ENCODE measurements around the gene DGCR2.

Gene DGCR2

DNA sequence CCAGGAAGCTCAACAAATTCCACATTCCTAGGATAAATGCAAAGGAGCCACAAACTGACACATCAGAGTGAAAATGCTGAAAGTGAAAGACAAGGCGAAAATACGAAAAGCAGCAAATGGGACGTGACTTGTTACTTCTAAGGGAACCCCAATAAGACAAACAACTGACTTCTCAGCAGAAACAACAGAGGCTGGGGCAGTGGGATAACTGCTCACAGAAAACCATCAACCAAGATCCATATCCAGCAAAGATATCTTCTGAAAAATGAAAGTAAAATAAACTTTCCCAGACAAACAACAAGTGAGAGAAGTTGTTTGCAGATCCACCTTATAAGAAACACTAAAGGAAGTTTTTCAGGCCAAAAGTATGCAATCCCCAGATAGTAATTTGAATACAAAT is 72.1 kb downstream of the DGCR2 start:
- no peak for TF ChIP-seq JUND (IDR thresholded peaks at IDR 0.05; ENCODE audit: low read depth)
- DNase-seq (ENCODE audit: low read depth in 1 of 2, low spot score in 1 of 2) = no peak
- in situ Hi-C loops (cut with HindIII; ENCODE audit: low pct_unique_long_range_greater_than_20kb, low sequenced_read_pairs) = no loop called here

- TF ChIP-seq JUND (IDR thresholded peaks at IDR 0.05; ENCODE audit: low read depth) = no peak
- in situ Hi-C loops (cut with HindIII; ENCODE audit: low pct_unique_long_range_greater_than_20kb, low sequenced_read_pairs) = no loop called here
- no peak for DNase-seq (ENCODE audit: low read depth in 1 of 2, low spot score in 1 of 2)
Measured at GRCh38 chr22:19048531-19048930, 73.7 kb downstream of the DGCR2 start.

- DNase-seq (ENCODE audit: low read depth in 1 of 2, low spot score in 1 of 2) = no peak
- TF ChIP-seq JUND (IDR thresholded peaks at IDR 0.05; ENCODE audit: low read depth) = no peak
- in situ Hi-C loops (cut with HindIII; ENCODE audit: low pct_unique_long_range_greater_than_20kb, low sequenced_read_pairs) = no loop called here
Measured at GRCh38 chr22:19047993-19048392, 74.2 kb downstream of the DGCR2 start.

DNA sequence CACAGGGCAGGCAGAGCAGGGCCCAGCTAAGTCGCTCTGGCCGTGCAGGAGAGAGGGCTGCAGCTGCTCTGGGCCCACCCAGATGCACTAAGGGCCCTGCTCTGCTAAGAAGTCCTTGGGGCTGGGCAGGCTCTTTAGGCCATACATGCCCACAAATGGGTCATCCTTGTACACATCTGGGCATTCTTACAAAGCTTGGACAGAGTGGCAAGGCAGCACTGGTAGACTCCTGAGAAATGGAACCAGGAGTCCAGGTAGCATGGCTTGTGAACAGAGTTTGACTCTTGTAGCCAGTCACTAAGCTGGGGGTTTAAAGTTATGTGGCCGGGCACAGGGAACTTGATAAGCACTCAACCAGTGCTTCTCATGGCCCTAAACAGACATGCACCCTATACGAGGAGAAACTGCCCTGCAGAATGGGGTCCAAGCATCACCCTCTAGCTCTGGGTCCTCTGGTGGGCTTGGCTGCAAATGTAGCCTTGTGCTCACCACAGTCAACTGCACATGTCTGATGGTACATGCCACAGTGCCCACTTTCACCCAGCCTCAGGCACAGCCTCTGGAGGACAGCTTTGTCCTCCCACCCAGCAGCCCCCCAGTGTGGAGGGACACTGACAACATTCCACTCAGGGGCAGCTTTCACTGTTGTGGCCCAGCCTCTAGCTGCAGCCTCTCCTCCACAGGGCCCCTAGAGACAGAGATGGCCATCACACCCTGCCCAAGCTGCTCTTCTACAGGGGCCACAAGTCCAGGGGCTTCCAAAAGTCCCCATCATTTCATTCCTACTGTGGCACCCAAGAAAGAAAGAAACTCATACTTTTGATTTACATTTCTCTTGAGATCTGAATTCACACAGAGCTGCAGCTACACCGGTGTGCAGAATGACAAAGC is 75.2 kb downstream of the DGCR2 start:
- no peak for DNase-seq (ENCODE audit: low read depth in 1 of 2, low spot score in 1 of 2)
- in situ Hi-C loops (cut with HindIII; ENCODE audit: low pct_unique_long_range_greater_than_20kb, low sequenced_read_pairs) = no loop called here
- no peak for TF ChIP-seq JUND (IDR thresholded peaks at IDR 0.05; ENCODE audit: low read depth)

GRCh38 chr22:19046287-19046686 is 75.9 kb downstream of the DGCR2 start:
- TF ChIP-seq JUND (IDR thresholded peaks at IDR 0.05; ENCODE audit: low read depth) = no peak
- no peak for DNase-seq (ENCODE audit: low read depth in 1 of 2, low spot score in 1 of 2)
- in situ Hi-C loops (cut with HindIII; ENCODE audit: low pct_unique_long_range_greater_than_20kb, low sequenced_read_pairs) = no loop called here

DNA sequence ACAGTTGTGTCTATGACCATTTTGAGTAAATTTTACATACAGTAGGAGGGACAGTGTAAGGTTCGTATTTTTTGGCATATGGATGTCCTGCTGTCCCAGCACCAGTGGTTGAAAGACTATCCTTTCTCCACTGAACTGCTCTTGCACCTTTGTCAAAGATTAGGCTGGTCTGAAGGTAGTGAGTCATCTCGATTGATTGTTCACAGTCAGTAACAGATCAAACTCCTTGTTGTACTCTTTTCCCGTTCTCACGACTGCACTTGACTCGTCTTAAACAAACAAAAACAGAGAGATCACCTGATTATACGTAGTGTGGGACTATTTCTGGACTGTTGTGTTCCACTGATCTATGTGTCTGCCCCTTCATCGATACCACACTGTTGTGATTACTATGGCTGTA is 77.1 kb downstream of the DGCR2 start:
- in situ Hi-C loops (cut with HindIII; ENCODE audit: low pct_unique_long_range_greater_than_20kb, low sequenced_read_pairs) = no loop called here

GRCh38 chr22:19044381-19044780 is 77.8 kb downstream of the DGCR2 start:
- TF ChIP-seq JUND (IDR thresholded peaks at IDR 0.05; ENCODE audit: low read depth) = no peak
- in situ Hi-C loops (cut with HindIII; ENCODE audit: low pct_unique_long_range_greater_than_20kb, low sequenced_read_pairs) = no loop called here
- no peak for DNase-seq (ENCODE audit: low read depth in 1 of 2, low spot score in 1 of 2)

More for the DNA sequence above, 77.1 kb downstream of the DGCR2 start:
- DNase-seq (ENCODE audit: low read depth in 1 of 2, low spot score in 1 of 2) = no peak
- TF ChIP-seq JUND (IDR thresholded peaks at IDR 0.05; ENCODE audit: low read depth) = no peak

DNA sequence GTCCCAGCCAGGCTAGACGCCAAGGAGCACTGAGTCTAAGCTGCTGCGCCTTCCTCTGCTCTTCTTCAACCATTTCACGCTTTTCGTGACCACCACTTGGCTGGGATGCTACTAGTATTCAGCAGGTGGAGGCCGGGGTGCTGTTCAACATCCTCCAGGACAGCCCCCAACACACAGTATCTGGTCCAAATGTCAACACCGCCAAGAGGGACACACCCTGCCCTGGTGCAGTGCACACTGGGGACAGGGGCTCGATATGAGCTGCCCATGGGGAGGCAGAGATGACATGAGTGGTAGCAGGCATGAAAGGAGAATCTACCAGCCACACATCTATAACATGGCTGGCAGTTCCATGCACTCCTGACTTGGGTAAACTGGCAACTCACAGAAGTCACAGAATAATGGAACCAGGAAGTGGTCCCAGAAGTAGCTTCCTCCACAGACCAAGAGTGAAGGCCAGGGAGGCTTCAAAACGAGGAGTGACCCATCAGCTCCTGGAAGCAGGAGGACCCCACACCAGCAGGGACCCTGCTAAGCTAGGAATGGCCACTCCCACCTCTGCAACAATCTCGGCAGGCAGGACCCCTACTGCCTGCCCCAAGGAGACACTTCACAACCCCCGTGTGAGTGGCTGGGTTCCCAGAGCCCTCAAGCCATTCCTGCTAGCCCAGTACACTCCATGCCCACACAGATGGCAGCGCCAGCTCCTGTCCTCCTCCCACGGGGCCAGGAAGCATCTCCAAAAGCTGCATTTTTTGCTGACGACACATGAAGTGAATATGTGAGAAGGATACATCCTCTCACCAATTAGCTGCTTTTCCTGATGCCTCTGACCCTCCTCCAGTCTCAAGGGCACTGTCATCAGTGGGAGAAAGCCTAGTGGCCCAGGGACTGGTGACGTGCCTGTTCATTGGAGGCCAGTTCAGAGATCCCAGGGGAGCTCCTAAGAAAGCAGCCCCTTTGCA is 78.8 kb downstream of the DGCR2 start:
- in situ Hi-C loops (cut with HindIII; ENCODE audit: low pct_unique_long_range_greater_than_20kb, low sequenced_read_pairs) = no loop called here
- TF ChIP-seq JUND (IDR thresholded peaks at IDR 0.05; ENCODE audit: low read depth) = no peak
- DNase-seq (ENCODE audit: low read depth in 1 of 2, low spot score in 1 of 2) = no peak

DNA sequence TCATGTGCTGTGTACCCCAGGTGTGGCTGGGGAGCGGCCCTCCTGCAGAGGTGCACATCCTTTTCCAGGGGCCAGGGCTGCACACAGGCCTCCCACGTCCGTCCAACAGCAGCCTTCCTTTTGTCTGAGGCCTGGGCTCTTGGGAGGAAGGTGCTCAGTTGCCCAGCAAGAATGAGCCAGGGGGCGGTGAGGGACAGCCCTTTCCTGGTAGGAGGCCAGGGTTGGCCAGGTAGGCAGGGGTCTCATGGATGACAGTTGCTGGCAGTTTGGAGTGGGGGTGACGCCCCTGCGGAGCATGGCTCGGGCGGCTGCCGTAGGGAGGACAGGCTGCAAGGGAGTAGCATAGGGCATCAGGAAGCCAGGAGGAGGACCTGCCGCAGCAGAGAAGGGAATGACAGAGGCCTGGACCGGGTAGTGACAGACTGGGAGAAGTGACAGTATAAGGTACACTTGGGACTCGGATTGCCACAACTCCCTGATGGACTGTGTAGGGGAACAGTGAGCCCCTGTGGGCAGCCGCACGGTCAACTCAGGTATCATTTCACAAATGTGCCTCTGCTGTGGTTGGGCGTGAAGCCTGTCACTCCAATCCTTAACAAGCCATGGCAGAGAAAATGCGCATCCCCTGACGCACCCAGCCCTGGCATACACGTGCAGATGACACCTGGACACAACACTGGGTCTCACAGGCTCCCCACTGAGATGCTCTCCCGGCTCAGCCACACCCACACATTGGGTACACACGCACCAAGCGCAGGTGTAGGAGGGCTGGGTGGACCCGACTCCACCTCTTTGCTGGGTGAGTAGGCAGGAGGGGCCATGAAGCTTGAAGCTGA is 79.7 kb downstream of the DGCR2 start:
- in situ Hi-C loops (cut with HindIII; ENCODE audit: low pct_unique_long_range_greater_than_20kb, low sequenced_read_pairs) = no loop called here
- DNase-seq (ENCODE audit: low read depth in 1 of 2, low spot score in 1 of 2) = no peak
- TF ChIP-seq JUND (IDR thresholded peaks at IDR 0.05; ENCODE audit: low read depth) = no peak

DNA sequence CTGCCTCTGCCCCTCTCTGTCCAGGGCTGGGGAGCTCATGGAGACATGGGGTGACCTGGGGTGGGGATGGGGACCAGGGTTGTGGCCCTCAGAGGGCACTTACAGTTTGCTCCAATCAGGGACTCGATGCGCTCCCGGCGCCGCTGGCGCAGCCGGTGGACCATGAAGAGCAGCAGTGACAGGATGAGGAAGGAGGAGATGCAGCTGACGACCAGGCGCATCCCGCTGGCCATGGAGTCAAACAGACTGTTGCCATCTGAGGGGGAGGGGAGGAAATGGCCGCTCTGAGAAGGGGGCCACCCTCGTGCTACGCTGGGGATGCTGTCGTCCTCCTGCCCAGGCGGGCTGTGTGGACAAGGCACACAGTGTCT is 80.5 kb downstream of the DGCR2 start:
- TF ChIP-seq JUND (IDR thresholded peaks at IDR 0.05; ENCODE audit: low read depth) = no peak
- in situ Hi-C loops (cut with HindIII; ENCODE audit: low pct_unique_long_range_greater_than_20kb, low sequenced_read_pairs) = no loop called here
- DNase-seq (ENCODE audit: low read depth in 1 of 2, low spot score in 1 of 2) = no peak

DNA sequence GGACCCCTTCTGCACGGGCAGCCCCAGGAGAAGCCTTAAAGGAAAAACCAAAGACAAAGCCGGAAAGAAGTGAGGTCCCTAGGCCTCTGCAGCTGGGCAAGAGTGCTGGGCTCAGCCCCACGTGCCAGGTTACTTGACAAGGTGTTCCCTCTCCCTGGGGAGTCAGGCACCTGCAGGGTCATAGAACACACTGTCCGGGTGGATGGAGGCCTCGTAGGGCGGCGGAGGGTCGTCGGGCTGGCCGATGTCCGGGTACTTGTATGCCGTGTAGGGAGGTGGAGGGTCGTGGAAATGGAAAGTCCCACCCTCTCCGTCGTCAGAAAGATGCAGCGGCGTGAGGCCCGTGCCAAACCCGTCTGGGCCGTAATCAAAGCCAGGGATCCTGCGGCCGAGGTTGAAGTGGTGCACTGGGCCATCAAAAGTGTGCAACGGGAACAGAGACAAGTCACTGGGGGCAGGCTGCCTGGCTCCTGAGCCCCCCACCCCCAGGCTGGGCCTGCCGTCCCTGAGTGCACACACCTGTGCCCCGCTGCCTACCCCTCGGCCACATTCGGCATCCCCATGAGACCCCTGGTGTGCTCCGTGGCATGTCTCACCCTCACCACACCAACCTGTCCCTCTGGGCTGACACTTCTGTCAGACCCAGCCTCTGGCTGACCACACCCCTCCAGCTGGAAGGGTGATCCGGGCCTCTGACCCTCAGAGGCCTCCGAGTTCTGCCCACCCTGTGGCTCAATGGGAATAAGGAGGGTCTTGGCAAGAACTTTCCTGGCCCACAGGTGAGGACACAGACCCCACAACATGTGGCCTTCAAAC is 81.1 kb downstream of the DGCR2 start:
- no peak for DNase-seq (ENCODE audit: low read depth in 1 of 2, low spot score in 1 of 2)
- no peak for TF ChIP-seq JUND (IDR thresholded peaks at IDR 0.05; ENCODE audit: low read depth)
- in situ Hi-C loops (cut with HindIII; ENCODE audit: low pct_unique_long_range_greater_than_20kb, low sequenced_read_pairs) = no loop called here
